ENCODE data around the gene XYLT1. TPM values are rescaled to one million over a fixed set of nuclear protein-coding genes. Genes with fewer than 3 reads are reported as not detected.

The XYLT1 gene
- polyA plus RNA-seq, 1 donor from 2014 or later = 3.3 TPM

DNA sequence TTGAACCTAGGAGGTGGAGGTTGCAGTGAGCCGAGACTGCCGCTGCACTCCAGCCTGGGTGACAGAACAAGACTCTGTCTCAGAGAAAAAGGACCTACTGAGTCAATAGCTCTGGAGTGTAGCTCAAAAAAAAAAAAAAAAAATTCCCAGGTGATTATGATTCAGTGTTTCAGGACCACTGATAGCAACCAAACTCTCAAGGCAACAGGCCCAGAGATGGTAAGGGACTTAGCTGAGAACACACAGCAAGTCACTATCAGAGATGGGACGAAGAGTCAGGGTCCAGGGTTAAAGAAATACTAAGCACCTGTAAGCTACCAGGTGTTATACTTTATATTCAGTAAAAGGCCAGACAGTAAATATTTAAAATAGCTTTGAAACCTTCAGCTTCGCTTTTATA, 335.3 kb downstream of the XYLT1 start:
- no peaks in the 10 kb centered on the region for H3K79me2 ChIP-seq (replicated peaks; ENCODE audit: insufficient read depth, low read length)
- no peak overlapping the region for H3K4me3 ChIP-seq (ENCODE audit: low read length)
- no peaks in the 10 kb centered on the region for H4K20me1 ChIP-seq (ENCODE audit: insufficient read depth)
- no peak overlapping the region for H2AFZ ChIP-seq (ENCODE audit: low read depth, low read length)
- no peaks in the 10 kb centered on the region for H3K9me2 ChIP-seq (ENCODE audit: insufficient read depth, low read length)
- H3K4me2 ChIP-seq (ENCODE audit: low read length) = no peak overlapping the region
- TF ChIP-seq EZH2 (IDR thresholded peaks at IDR 0.05; ENCODE audit: borderline replicate concordance, insufficient read depth, low read length, poor library complexity, severe bottlenecking) (no peak), TAF1 (IDR thresholded peaks at IDR 0.05; ENCODE audit: low read depth) (no peak), POLR2AphosphoS5 (IDR thresholded peaks at IDR 0.05) (no peak)
- H3K9ac ChIP-seq (ENCODE audit: low read length) = no peak overlapping the region
- H3K9me3 ChIP-seq (ENCODE audit: low read length) = no peaks in the 10 kb centered on the region
- H3K27ac ChIP-seq (ENCODE audit: low read length) = no peak overlapping the region
- no peaks in the 10 kb centered on the region for H3K36me3 ChIP-seq (ENCODE audit: insufficient read depth, low read length)
- no peaks in the 10 kb centered on the region for H3F3A ChIP-seq (ENCODE audit: insufficient read depth, low read length, poor library complexity, severe bottlenecking)
- H3K27me3 ChIP-seq (ENCODE audit: insufficient read depth, low read depth, low read length) = no peaks in the 10 kb centered on the region

DNA sequence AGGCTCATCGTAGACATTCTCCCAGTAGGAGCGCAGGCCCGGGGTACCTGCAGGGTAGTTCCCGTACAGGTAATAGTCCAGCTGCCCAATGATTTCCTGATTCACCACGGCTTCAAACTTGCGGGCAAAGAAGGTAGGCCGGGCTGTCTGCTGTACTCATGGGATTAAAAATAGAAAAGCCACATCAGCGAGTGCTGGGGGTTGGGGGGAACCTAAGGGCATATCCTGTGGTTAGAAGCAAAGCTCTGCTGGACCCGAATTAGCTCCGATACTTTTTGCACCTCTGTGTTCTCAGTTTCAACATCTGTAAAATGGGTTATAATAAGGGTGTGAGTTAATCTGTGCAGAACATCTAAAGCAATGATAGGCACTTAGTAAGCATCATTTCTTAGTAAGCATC, 336.2 kb downstream of the XYLT1 start:
- Histone ChIP-seq H3K27me3 (ENCODE audit: insufficient read depth, low read depth, low read length) (no peaks in the 10 kb centered on the region), H3K4me3 (ENCODE audit: low read length) (no peak overlapping the region)
- no peak for TF ChIP-seq RAD21 (conservative IDR thresholded peaks at IDR 0.05)
- TF ChIP-seq, protein P1, sequence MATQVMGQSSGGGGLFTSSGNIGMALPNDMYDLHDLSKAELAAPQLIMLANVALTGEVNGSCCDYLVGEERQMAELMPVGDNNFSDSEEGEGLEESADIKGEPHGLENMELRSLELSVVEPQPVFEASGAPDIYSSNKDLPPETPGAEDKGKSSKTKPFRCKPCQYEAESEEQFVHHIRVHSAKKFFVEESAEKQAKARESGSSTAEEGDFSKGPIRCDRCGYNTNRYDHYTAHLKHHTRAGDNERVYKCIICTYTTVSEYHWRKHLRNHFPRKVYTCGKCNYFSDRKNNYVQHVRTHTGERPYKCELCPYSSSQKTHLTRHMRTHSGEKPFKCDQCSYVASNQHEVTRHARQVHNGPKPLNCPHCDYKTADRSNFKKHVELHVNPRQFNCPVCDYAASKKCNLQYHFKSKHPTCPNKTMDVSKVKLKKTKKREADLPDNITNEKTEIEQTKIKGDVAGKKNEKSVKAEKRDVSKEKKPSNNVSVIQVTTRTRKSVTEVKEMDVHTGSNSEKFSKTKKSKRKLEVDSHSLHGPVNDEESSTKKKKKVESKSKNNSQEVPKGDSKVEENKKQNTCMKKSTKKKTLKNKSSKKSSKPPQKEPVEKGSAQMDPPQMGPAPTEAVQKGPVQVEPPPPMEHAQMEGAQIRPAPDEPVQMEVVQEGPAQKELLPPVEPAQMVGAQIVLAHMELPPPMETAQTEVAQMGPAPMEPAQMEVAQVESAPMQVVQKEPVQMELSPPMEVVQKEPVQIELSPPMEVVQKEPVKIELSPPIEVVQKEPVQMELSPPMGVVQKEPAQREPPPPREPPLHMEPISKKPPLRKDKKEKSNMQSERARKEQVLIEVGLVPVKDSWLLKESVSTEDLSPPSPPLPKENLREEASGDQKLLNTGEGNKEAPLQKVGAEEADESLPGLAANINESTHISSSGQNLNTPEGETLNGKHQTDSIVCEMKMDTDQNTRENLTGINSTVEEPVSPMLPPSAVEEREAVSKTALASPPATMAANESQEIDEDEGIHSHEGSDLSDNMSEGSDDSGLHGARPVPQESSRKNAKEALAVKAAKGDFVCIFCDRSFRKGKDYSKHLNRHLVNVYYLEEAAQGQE (IDR thresholded peaks at IDR 0.05; ENCODE audit: borderline replicate concordance) = no peak
- no peak for TF ChIP-seq TAF1 (IDR thresholded peaks at IDR 0.05; ENCODE audit: low read depth)
- no peak for TF ChIP-seq POLR2AphosphoS5 (IDR thresholded peaks at IDR 0.05)
- no peak for TF ChIP-seq MXI1 (conservative IDR thresholded peaks at IDR 0.05; ENCODE audit: poor library complexity, severe bottlenecking)
- no peak for TF ChIP-seq SMC3 (conservative IDR thresholded peaks at IDR 0.05; ENCODE audit: poor library complexity)
- no peak for TF ChIP-seq EZH2 (IDR thresholded peaks at IDR 0.05; ENCODE audit: borderline replicate concordance, insufficient read depth, low read length, poor library complexity, severe bottlenecking)
- TF ChIP-seq, protein P2, sequence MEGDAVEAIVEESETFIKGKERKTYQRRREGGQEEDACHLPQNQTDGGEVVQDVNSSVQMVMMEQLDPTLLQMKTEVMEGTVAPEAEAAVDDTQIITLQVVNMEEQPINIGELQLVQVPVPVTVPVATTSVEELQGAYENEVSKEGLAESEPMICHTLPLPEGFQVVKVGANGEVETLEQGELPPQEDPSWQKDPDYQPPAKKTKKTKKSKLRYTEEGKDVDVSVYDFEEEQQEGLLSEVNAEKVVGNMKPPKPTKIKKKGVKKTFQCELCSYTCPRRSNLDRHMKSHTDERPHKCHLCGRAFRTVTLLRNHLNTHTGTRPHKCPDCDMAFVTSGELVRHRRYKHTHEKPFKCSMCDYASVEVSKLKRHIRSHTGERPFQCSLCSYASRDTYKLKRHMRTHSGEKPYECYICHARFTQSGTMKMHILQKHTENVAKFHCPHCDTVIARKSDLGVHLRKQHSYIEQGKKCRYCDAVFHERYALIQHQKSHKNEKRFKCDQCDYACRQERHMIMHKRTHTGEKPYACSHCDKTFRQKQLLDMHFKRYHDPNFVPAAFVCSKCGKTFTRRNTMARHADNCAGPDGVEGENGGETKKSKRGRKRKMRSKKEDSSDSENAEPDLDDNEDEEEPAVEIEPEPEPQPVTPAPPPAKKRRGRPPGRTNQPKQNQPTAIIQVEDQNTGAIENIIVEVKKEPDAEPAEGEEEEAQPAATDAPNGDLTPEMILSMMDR (IDR thresholded peaks at IDR 0.05; ENCODE audit: poor library complexity, severe bottlenecking) = no peak

DNA sequence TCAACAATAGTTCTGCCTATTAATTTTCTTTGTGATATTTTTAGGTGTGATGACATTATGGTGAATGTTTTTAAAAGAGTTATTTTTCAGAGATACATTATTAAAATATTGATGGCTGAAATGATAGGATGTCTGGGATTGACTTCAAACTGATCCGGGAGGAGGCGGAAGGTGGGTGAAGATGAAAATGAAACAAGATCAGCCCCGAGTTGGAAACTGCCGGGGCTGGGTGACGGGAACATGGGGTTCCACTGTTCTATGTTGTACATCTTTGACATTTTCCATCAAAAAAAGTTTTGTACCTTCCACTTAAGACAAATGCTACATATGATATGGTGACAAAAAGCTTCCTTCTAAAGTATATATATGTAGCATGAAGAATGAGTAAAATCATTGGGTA, 336.9 kb downstream of the XYLT1 start:
- Histone ChIP-seq H3K27ac (ENCODE audit: low read length) (no peak overlapping the region), H3K79me2 (replicated peaks; ENCODE audit: insufficient read depth, low read length) (no peaks in the 10 kb centered on the region), H3K9me2 (ENCODE audit: insufficient read depth, low read length) (no peaks in the 10 kb centered on the region), H3K9me3 (ENCODE audit: low read length) (no peaks in the 10 kb centered on the region), H3K9ac (ENCODE audit: low read length) (no peak overlapping the region), H3K27me3 (ENCODE audit: insufficient read depth, low read depth, low read length) (no peaks in the 10 kb centered on the region), H3K4me2 (ENCODE audit: low read length) (no peak overlapping the region), H2AFZ (ENCODE audit: low read depth, low read length) (no peak overlapping the region), H3F3A (ENCODE audit: insufficient read depth, low read length, poor library complexity, severe bottlenecking) (no peaks in the 10 kb centered on the region), H4K20me1 (ENCODE audit: insufficient read depth) (no peaks in the 10 kb centered on the region), H3K4me3 (ENCODE audit: low read length) (no peak overlapping the region), H3K36me3 (ENCODE audit: insufficient read depth, low read length) (no peaks in the 10 kb centered on the region)
- no peak for TF ChIP-seq MXI1 (conservative IDR thresholded peaks at IDR 0.05; ENCODE audit: poor library complexity, severe bottlenecking)

More for the DNA sequence above, 336.2 kb downstream of the XYLT1 start:
- Histone ChIP-seq H4K20me1 (ENCODE audit: insufficient read depth) (no peaks in the 10 kb centered on the region), H3F3A (ENCODE audit: insufficient read depth, low read length, poor library complexity, severe bottlenecking) (no peaks in the 10 kb centered on the region), H2AFZ (ENCODE audit: low read depth, low read length) (no peak overlapping the region), H3K27ac (ENCODE audit: low read length) (no peak overlapping the region), H3K36me3 (ENCODE audit: insufficient read depth, low read length) (no peaks in the 10 kb centered on the region), H3K9me2 (ENCODE audit: insufficient read depth, low read length) (no peaks in the 10 kb centered on the region), H3K4me2 (ENCODE audit: low read length) (no peak overlapping the region), H3K9ac (ENCODE audit: low read length) (no peak overlapping the region), H3K9me3 (ENCODE audit: low read length) (no peaks in the 10 kb centered on the region), H3K79me2 (replicated peaks; ENCODE audit: insufficient read depth, low read length) (no peaks in the 10 kb centered on the region)
